GM21528 (cell line): Measurements from ENCODE around the gene GLS.
"Not testable (repeated sequence)": the region's sequence is repeated elsewhere in the genome, so short reads cannot be mapped to it uniquely, and the experiment has no call there.

ENCODE experiments used
- ATAC-seq: cut with Tn5 transposase; IDR thresholded peaks from one replicate; pipeline ENCODE4 v1.9.1; 2021; ENCODE audit warnings: mild to moderate bottlenecking, moderate library complexity; ENCODE audit not compliant: unreplicated experiment, low FRiP score

The GLS gene

DNA sequence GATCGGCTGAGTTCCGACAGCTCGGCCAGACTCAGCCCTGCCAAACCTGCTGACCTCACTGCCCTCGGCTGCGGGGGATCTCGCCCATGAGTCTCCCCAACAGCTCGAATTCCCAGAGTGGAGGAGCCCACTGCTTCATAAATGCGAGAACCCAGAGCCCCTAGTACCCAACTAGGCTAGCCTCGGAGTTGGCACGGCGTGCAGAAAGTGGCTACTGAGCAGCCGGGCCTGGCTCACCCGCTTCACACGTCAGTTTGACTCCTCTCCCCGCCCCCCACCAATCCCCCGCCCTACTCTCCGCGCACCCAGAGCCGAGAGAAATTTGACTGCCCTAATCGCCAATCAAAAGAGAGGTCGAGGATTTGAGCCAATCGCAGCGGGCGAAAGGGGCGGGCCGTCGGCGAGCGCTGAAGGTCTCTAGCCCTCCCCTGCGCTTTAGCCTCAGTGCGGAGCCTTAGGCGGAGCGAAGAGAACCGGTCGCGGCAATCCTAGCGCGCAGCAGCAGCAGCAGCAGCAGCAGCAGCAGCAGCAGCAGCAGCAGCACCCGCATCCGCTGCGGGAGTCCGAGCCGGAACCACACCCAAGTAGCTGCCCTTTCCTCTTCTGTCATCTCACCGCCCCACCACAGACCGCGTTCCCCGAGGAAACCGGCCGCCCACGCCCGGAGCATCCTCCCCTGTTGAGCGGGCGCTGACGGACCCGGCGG is at the start of gene GLS:
Gene GLS, plus strand, starts transcription at position 444 of the 706 bp plus-strand sequence. CDS start 264 bp downstream, outside the sequence.
- ATAC-seq: peak; percentile 71

DNA sequence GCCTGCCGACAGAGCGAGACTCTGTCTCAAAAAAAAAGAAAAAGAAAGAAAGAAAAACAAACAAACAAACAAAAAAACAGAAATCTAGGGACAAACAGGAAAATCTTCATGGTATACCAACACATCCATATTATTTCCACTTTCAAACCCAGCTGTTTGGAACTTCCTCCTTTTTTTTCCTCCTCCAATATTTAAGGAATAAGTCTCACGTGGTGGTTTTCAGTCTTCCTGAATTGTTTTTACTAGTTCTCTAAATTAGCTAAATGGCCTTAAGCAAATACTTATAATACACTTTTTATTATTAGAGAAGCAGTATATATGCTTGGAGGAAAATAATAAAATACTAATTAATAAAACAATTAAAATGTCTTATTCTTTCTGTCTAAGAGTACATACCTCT is 48.7 kb upstream of the GLS start:
- ATAC-seq: no peak

DNA sequence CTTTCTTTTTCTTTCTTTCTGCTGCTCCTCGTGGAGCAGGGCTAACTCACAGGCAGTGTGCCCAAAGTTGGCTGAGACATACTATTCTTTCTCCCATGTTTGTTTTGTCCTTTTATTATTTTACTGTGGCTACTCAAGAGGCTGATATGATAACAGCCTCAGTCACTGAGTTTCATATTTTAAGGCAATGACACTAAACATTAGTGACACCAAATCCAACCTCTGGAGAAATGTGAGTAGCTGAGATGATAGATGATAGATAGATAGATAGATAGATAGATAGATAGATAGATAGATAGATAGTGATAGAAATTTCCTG is 45.8 kb upstream of the GLS start:
- ATAC-seq: no peak

- no peak for ATAC-seq
Measured at GRCh38 chr2:190835303-190835930, 45.2 kb upstream of the GLS start.

DNA sequence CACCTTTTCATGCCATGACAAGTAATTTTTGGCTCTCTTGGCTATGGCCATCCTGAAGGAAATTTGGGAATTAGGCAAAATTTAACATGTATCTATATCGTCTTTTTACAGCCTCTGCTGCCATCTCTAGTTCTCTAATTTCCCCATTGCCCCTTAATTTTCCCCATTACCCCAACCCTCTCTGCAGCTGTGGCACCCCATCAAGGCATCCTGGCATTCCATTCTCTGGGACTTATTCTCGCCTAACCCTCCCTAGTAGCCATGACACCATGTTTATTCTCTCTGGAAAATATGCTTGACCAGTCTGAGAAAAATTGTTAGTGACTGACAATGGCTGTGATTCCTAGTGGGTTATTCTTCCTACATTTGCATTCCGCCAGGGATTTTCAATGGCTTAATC is 43.9 kb upstream of the GLS start:
- no peak for ATAC-seq

DNA sequence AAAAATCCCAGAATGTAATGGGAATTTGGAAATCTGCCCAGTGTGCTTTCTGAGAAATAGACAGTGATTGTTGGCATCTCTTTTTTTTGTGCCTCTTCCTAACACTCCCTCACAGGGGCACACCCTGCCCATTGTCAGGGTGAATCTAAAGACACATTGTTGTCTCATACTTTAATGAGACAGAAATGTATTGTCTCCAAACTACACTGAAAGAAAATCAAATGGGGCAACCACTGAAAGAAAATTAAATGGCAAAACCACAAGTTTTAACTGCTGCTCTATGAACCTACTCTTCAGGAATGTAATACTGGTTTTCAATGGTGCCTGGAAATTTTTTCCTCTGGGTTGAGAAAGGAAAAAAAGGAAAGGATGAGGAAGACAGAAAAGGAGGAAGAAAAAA is 43.2 kb upstream of the GLS start:
- ATAC-seq: no peak

DNA sequence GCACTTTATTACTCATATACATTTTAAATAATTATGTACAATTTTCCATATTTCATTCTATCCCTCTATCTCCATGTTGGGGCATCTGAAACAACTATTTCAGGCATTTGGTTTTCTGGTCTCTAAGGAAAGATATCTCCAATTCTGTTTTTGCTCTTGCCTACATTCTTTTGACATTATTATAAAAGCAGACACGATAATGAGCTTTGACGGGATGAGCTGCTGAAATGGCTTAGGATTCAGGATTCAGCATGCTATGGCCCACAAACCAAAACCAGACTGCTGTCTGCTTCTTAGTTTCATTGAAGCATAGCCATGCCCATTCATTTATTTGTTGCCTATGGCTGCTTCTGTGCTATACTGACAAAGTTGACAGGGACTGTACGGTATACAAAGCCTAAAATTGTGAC is 42.7 kb upstream of the GLS start:
- ATAC-seq: no peak

- no peak for ATAC-seq
Measured at GRCh38 chr2:190838492-190838910, 42.1 kb upstream of the GLS start.

DNA sequence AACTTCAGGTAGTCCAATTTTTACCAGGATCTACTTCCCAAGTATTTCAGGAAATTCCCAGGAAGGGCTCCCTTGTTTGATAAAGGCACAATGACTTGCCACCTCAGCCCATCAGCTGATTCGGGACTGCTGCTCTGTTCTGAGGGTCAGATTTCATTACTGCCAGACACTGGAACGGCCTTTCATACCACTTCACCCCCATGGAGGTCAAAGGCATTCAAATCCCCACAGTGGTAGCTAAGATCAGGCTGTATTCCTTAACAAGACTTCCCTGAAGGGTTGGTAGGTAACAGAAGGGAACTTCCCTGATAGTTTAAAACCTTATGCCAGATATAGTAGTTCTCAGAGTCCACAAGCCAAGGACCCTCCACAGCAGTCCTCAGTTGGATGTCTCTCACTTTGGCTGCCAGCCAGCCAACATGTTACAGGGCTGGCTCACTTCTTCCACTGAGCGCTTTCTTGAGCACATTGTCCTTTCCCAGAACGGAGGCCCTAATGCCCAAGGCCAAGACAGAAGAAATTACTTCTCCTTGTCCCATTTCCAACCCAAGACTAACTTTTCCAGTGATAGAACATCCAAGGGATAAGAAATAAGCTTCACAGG is 40.0 kb upstream of the GLS start:
- ATAC-seq: no peak

- ATAC-seq: no peak
Measured at GRCh38 chr2:190841707-190842505, 38.7 kb upstream of the GLS start.

DNA sequence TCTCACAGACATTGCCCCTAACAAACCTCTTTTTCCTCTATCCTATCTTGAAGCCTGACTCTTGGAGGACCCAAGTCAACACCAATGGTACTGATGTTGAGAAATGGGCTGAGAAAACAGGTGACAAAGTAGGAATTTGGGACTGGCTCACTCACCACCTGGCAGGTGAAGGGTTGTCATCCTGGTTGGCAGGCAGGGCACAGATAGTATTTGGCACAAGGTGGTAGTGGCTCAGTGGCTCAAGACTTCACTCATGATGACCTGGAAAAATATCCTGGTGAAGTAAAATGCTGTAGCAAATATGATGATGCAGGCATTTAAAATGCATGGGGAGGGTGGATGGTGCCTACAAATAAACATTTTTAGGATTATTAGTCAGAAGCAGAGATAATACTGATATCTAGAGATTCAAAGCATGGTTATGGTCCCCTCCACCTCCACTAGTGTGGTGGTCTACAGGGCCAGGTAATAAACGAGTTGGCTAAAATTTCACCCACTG is 38.0 kb upstream of the GLS start:
- ATAC-seq: no peak

GRCh38 chr2:190843890-190844699 is 36.5 kb upstream of the GLS start:
- ATAC-seq: peak; percentile 57

- no peak for ATAC-seq
Measured at GRCh38 chr2:190844700-190845401, 35.8 kb upstream of the GLS start.

DNA sequence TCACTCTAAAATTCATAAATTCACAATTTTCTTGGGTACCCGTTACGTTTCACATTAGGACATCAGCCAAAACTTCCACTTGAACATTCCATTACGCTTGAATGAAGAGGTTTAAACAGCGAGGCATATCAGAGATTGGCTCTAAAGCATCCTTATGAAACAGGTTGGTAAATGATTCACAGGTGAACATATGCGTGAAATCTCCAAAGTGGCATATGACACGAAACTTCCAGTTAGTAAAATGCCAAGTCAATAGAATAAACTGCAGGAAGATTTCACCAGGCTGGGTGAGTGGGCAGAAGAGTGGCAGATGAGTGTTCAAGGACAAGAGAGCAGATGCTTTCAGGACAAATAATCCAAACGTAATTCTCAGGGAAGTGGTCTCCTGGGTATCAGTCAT is 33.9 kb upstream of the GLS start:
- ATAC-seq: no peak

GRCh38 chr2:190847504-190848081 is 33.0 kb upstream of the GLS start:
- no peak for ATAC-seq

DNA sequence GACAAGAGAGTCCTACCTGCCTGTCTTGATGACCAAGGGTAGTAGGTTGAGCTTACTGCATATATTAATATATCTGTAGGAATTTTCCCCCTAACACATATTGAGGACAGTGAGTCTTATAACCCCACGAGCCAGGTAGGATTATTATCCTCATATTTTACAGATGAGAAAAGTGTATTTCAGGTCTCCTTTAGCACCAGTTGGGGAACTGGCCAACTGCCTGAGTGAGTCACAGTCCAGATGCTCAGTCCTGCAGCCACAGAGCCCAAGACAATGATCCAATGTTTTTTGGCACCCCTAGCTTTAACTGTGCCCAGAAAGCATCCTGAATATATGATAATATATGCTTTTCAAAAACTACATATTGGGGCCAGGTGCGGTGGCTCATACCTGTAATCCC is 30.8 kb upstream of the GLS start:
- no peak for ATAC-seq

DNA sequence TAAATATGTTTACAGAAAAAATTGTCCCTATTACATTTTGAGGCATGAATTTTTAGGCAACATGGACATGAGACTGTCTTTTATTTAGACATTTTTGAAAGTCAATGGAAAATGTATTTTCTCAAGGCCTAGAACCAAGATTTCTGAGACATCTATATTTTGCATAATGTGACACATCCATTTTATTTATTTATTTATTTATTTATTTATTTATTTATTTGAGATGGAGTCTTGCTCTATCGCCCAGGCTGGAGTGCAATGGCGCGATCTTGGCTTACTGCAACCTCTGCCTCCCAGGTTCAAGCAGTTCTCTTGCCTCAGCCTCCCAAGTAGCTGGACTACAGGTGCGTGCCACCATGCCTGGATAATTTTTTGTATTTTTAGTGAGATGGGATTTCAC is 27.6 kb upstream of the GLS start:
- not testable (repeated sequence) for ATAC-seq

DNA sequence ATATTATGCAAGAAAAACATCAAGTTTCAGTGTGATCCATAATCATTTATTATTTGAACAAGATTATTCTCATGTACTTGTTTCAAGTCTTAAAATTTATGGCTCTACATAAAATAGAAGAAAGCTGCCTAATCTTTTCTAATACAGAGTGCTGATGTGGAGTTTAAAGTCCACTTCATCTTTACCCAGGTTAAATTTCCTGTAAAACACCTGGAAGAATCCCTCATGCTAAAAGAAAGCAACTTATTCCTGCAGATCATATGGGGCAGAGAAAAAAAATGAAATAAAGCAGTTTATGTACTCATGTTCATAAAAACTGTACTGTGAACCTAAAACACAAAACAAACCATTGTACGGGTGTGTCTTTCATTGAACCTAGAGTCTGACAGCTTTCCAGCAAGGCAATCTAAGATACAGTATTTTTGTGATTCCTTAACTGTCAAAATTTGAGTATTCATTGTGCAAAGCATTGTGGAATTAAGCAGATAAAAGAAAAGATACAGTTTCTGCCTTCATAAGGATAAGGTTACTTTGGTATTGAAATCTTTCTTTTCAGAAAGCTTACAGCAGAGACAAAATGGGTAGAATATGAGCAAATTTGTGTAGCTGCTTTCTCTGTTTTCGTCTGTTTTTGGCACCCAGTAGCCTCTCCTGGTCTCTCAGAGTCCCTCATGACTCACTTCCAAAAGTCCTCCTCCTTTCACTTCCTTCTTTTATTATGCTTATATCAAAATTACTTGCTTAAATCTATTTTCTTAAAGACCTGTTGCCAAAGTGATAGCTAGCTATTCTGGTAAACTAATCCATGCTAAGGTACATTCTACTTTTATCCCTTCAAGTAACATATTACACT is 26.9 kb upstream of the GLS start:
- no peak for ATAC-seq
